SK-N-SH (cell line): Measurements from ENCODE around the gene DGCR8.

ENCODE experiments used
- CTCF ChIP-seq: fragments of 200-600 bp; sonication (generic); IDR thresholded peaks from 2 replicates; pipeline ENCODE4 v1.6.1; 2017; ENCODE audit warnings: antibody characterized with exemption, mild to moderate bottlenecking, moderate library complexity
- EP300 ChIP-seq, 2 experiments: IDR thresholded peaks; 2 replicates each; pipeline versions ENCODE4 v1.4.0 to v1.6.1; 2012; ENCODE audit warnings: borderline replicate concordance in 1 of 2, low read depth in 1 of 2, low read length in 1 of 2
- EZH2phosphoT487 ChIP-seq: fragments of 200-600 bp; sonication (generic); IDR thresholded peaks from 2 replicates; pipeline ENCODE4 v1.6.1; 2017; ENCODE audit warnings: low read depth, mixed run types, mild to moderate bottlenecking, antibody characterized with exemption, moderate library complexity, borderline replicate concordance
- MXI1 ChIP-seq: IDR thresholded peaks from 2 replicates; pipeline ENCODE4 v1.6.1; 2012; ENCODE audit warnings: mild to moderate bottlenecking, low read depth, low read length, improper control_type of control experiment
- NFIC ChIP-seq: IDR thresholded peaks from 2 replicates; pipeline ENCODE4 v1.4.0; 2012; ENCODE audit warnings: borderline replicate concordance
- NRF1 ChIP-seq: IDR thresholded peaks from 2 replicates; pipeline ENCODE4 v1.6.1; 2012; ENCODE audit warnings: low read depth, mild to moderate bottlenecking, low read length
- POLR2AphosphoS5 ChIP-seq: IDR thresholded peaks from 2 replicates; pipeline ENCODE4 v1.6.1; 2012; ENCODE audit warnings: low read depth, low read length
- RFX5 ChIP-seq: IDR thresholded peaks from 2 replicates; pipeline ENCODE4 v1.6.1; 2012; ENCODE audit warnings: mild to moderate bottlenecking, improper control_type of control experiment, low read length
- SIN3A ChIP-seq: IDR thresholded peaks from 2 replicates; pipeline ENCODE4 v1.6.1; 2012; ENCODE audit warnings: low read depth, mild to moderate bottlenecking, low read length, moderate library complexity, borderline replicate concordance
- TAF1 ChIP-seq: IDR thresholded peaks from 2 replicates; pipeline ENCODE4 v1.6.1; 2012; ENCODE audit warnings: low read depth, mild to moderate bottlenecking, low read length, moderate library complexity, borderline replicate concordance
- TCF12 ChIP-seq: IDR thresholded peaks from 2 replicates; pipeline ENCODE4 v1.4.0; 2012
- YY1 ChIP-seq: IDR thresholded peaks from 2 replicates; pipeline ENCODE4 v1.4.0; 2012; ENCODE audit warnings: low read depth, mild to moderate bottlenecking
- ZBTB33 ChIP-seq: IDR thresholded peaks from 2 replicates; pipeline ENCODE4 v1.4.0; 2012; ENCODE audit warnings: low read depth, borderline replicate concordance
- TF ChIP-seq, protein P1 (sequence below): IDR thresholded peaks from 2 replicates; pipeline ENCODE4 v1.4.0; 2012; ENCODE audit warnings: low read depth, borderline replicate concordance

GRCh38 chr22:20124083-20124787 lies 44.2 kb downstream of the DGCR8 start:
- no peak for TF ChIP-seq EP300 (IDR thresholded peaks at IDR 0.05; ENCODE audit: borderline replicate concordance in 1 of 2, low read depth in 1 of 2, low read length in 1 of 2)
- TF ChIP-seq CTCF: no peak
- TF ChIP-seq POLR2AphosphoS5: no peak
- no peak for TF ChIP-seq NRF1
- TF ChIP-seq RFX5: no peak
- no peak for TF ChIP-seq EZH2phosphoT487
- no peak for TF ChIP-seq YY1
- TF ChIP-seq, protein P1, sequence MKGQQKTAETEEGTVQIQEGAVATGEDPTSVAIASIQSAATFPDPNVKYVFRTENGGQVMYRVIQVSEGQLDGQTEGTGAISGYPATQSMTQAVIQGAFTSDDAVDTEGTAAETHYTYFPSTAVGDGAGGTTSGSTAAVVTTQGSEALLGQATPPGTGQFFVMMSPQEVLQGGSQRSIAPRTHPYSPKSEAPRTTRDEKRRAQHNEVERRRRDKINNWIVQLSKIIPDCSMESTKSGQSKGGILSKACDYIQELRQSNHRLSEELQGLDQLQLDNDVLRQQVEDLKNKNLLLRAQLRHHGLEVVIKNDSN: no peak
- TF ChIP-seq NFIC: no peak
- no peak for TF ChIP-seq TAF1
- TF ChIP-seq SIN3A: no peak
- TF ChIP-seq TCF12: no peak
- TF ChIP-seq MXI1: no peak
- no peak for TF ChIP-seq ZBTB33
